Endodermal cell (in vitro differentiated cells): ENCODE data around the gene BAIAP2. TPM values are rescaled to one million over a fixed set of nuclear protein-coding genes. Genes with fewer than 3 reads are reported as not detected.

Source experiments
- DNase-seq: peaks from one replicate; pipeline ENCODE4 v3.0.0-alpha.2; 2017
- H3K27ac ChIP-seq: 2 replicates; pipeline ENCODE4 v1.5.1; 2013; ENCODE audit warnings: mild to moderate bottlenecking, low read depth, low read length, moderate library complexity
- H3K27me3 ChIP-seq: 2 replicates; pipeline ENCODE4 v1.6.1; 2013; ENCODE audit warnings: mild to moderate bottlenecking, low read length, moderate library complexity; ENCODE audit not compliant: insufficient read depth, control insufficient read depth, poor library complexity, severe bottlenecking
- H3K36me3 ChIP-seq: 2 replicates; pipeline ENCODE4 v1.7.0; 2013; ENCODE audit warnings: mild to moderate bottlenecking, low read length, moderate library complexity; ENCODE audit not compliant: control insufficient read depth, insufficient read depth
- H3K4me1 ChIP-seq: one replicate; pipeline ENCODE4 v1.7.0; 2013; ENCODE audit warnings: low read length; ENCODE audit not compliant: control insufficient read depth, insufficient read depth
- H3K4me3 ChIP-seq: 2 replicates; pipeline ENCODE4 v1.5.1; 2013; ENCODE audit warnings: mild to moderate bottlenecking, low read length, moderate library complexity
- H3K9ac ChIP-seq: 2 replicates; pipeline ENCODE4 v1.6.1; 2013; ENCODE audit warnings: mild to moderate bottlenecking, low read length, moderate library complexity; ENCODE audit not compliant: poor library complexity, severe bottlenecking; ENCODE audit errors: extremely low read depth
- H3K9me3 ChIP-seq: 2 replicates; pipeline ENCODE4 v1.6.1; 2013; ENCODE audit warnings: mild to moderate bottlenecking, low read length, moderate library complexity; ENCODE audit not compliant: control insufficient read depth
- H3K27ac Mint-ChIP-seq: 2 replicates; pipeline ENCODE4 v1.8.0; 2020; ENCODE audit warnings: mixed read lengths
- H3K27me3 Mint-ChIP-seq: 2 replicates; pipeline ENCODE4 v1.8.0; 2021; ENCODE audit warnings: mild to moderate bottlenecking, mixed read lengths; ENCODE audit not compliant: insufficient read depth
- H3K36me3 Mint-ChIP-seq: 2 replicates; pipeline ENCODE4 v1.8.0; 2020; ENCODE audit warnings: low read depth, mixed read lengths
- H3K4me1 Mint-ChIP-seq: 2 replicates; pipeline ENCODE4 v1.8.0; 2020; ENCODE audit warnings: mixed read lengths
- H3K4me3 Mint-ChIP-seq: 2 replicates; pipeline ENCODE4 v1.8.0; 2020; ENCODE audit warnings: mild to moderate bottlenecking, moderate library complexity, mixed read lengths
- H3K9me3 Mint-ChIP-seq: 2 replicates; pipeline ENCODE4 v1.8.0; 2020; ENCODE audit warnings: mild to moderate bottlenecking, mixed read lengths
- CTCF ChIP-seq: fragments of 200-600 bp; sonication (generic); conservative IDR thresholded peaks from 2 replicates; pipeline ENCODE4 v1.5.0; 2021; ENCODE audit warnings: antibody characterized with exemption, mild to moderate bottlenecking
- WGBS, 2 experiments: methylation state at CpG; one replicate each; pipeline versions ENCODE4 v1.1.5 to v1.1.7; 2013; ENCODE audit warnings: missing lambda C conversion rate in 2 of 2, mixed read lengths in 1 of 2; ENCODE audit not compliant: insufficient coverage in 1 of 2, insufficient read length in 1 of 2; 5-methylcytosine and 5-hydroxymethylcytosine counted together
- total RNA-seq, 2 donors: library from RNA; stranded (reverse); fragmentation: NEBNext Ultra II Directional in 1 of 2; extraction: Animal tissue kit (Norgen Biotek cat#: 25700) in 1 of 2; gene quantifications; 2 replicates in 1 of 2; 3 replicates in 1 of 2; pipeline ENCODE4 v1.2.1, GENCODE V29; 2021

The BAIAP2 gene
- total RNA-seq, 2 donors from 2014 or later: 24.9 to 32.7 TPM

- DNase-seq: no peak
- Histone ChIP-seq H3K27ac (no peak overlapping the region), H3K4me3 (no peak overlapping the region), H3K4me1 (no peaks in the 10 kb centered on the region), H3K27me3 (no peaks in the 10 kb centered on the region), H3K9ac (no peak overlapping the region), H3K36me3 (no peaks in the 10 kb centered on the region), H3K9me3 (no peaks in the 10 kb centered on the region)
- 91 to 94% methylated on average over 29 to 32 of the region's 32 CpGs for WGBS, 2 experiments
- H3K27ac Mint-ChIP-seq: peak overlapping the region; percentile 61
- H3K9me3 Mint-ChIP-seq: no peaks in the 10 kb centered on the region
- H3K4me3 Mint-ChIP-seq: no peak overlapping the region
- no peaks in the 10 kb centered on the region for H3K27me3 Mint-ChIP-seq
- H3K36me3 Mint-ChIP-seq: no peaks in the 10 kb centered on the region
- TF ChIP-seq CTCF: no peak
- H3K4me1 Mint-ChIP-seq: peaks cover 5% of the 10 kb centered on the region
These were observed 16.0 kb downstream of the BAIAP2 start for GRCh38 chr17:81050645-81051625.

GRCh38 chr17:81052199-81052997, 17.4 kb downstream of the BAIAP2 start:
- H3K9me3 Mint-ChIP-seq: no peaks in the 10 kb centered on the region
- H3K4me1 ChIP-seq: peaks cover 3% of the 10 kb centered on the region
- no peak for DNase-seq
- H3K4me3 ChIP-seq: no peak overlapping the region
- peak overlapping the region; percentile 44 for H3K27ac ChIP-seq
- no peak overlapping the region for H3K4me3 Mint-ChIP-seq
- H3K36me3 ChIP-seq: no peaks in the 10 kb centered on the region
- H3K27me3 ChIP-seq: no peaks in the 10 kb centered on the region
- no peaks in the 10 kb centered on the region for H3K27me3 Mint-ChIP-seq
- H3K27ac Mint-ChIP-seq: no peak overlapping the region
- H3K9me3 ChIP-seq: no peaks in the 10 kb centered on the region
- TF ChIP-seq CTCF: no peak
- H3K4me1 Mint-ChIP-seq: peaks cover 10% of the 10 kb centered on the region
- H3K9ac ChIP-seq: no peak overlapping the region
- WGBS, 2 experiments: 84 to 90% methylated on average over 20 to 30 of the region's 31 CpGs
- H3K36me3 Mint-ChIP-seq: no peaks in the 10 kb centered on the region

DNA sequence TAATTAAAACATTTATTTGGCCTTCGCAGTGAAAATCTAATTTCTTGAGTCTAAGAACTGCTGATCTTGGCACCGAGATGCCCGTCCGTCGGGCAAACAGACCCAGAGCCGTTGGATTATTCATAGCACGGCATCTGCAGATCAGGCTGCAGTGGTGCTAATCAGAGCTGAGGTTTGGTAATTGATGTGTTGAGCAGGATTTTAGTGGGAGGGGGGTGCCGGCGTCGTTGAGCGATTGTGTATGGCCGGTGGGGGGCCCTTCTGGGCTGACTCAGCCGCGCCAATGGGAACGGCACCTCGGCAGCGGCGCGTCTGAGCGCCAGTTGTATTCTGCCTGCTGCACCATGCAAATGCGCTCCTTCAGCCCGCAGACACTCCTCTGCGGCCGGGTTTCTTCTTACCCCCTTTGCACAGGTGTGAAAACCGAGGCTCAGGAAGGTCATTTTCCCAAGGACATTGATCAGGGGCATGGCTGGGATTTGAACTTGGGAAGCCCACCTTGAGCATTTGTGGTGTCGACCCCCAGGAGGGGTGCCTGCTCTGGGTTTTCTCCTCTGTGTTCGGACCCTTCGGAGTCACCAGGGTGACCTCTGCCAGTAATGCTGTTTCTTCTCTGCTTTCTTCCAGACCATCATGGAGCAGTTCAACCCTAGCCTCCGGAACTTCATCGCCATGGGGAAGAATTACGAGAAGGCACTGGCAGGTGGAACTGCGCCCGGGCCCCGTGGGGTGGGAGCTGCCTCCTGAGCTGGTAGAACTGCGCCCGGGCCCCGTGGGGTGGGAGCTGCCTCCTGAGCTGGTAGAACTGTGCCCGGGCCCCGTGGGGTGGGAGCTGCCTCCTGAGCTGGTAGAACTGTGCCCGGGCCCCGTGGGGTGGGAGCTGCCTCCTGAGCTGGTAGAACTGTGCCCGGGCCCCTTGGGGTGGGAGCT, 18.4 kb downstream of the BAIAP2 start:
- H3K36me3 Mint-ChIP-seq: peaks cover 4% of the 10 kb centered on the region
- Histone ChIP-seq H3K9me3 (no peaks in the 10 kb centered on the region), H3K4me1 (peaks cover 3% of the 10 kb centered on the region), H3K27me3 (no peaks in the 10 kb centered on the region), H3K9ac (no peak overlapping the region), H3K36me3 (no peaks in the 10 kb centered on the region), H3K27ac (no peak overlapping the region), H3K4me3 (no peak overlapping the region)
- peaks cover 12% of the 10 kb centered on the region for H3K4me1 Mint-ChIP-seq
- H3K27me3 Mint-ChIP-seq: no peaks in the 10 kb centered on the region
- H3K9me3 Mint-ChIP-seq: no peaks in the 10 kb centered on the region
- no peak for DNase-seq
- H3K4me3 Mint-ChIP-seq: no peak overlapping the region
- 91 to 92% methylated on average over 25 to 34 of the region's 42 CpGs for WGBS, 2 experiments
- no peak for TF ChIP-seq CTCF
- H3K27ac Mint-ChIP-seq: no peak overlapping the region
